Glomerular endothelial cell (primary cell): Measurements from ENCODE around the gene FAM78A. TPM values are rescaled to one million over a fixed set of nuclear protein-coding genes. Genes with fewer than 3 reads are reported as not detected.
"Not testable (repeated sequence)": the region's sequence is repeated elsewhere in the genome, so short reads cannot be mapped to it uniquely, and the experiment has no call there.

Source experiments
- DNase-seq: peaks from one replicate; pipeline ENCODE4 v3.0.0-alpha.2; 2011; ENCODE audit warnings: low read depth, low spot score; ENCODE audit errors: extremely low read depth
- total RNA-seq: library from RNA; depleted of rRNA; stranded (reverse); fragments of >200 nt; gene quantifications from 2 replicates; pipeline ENCODE4 v1.2.3, GENCODE V29; 2015

The FAM78A gene
- total RNA-seq, 1 donor from 2014 or later: 25.2 TPM

DNA sequence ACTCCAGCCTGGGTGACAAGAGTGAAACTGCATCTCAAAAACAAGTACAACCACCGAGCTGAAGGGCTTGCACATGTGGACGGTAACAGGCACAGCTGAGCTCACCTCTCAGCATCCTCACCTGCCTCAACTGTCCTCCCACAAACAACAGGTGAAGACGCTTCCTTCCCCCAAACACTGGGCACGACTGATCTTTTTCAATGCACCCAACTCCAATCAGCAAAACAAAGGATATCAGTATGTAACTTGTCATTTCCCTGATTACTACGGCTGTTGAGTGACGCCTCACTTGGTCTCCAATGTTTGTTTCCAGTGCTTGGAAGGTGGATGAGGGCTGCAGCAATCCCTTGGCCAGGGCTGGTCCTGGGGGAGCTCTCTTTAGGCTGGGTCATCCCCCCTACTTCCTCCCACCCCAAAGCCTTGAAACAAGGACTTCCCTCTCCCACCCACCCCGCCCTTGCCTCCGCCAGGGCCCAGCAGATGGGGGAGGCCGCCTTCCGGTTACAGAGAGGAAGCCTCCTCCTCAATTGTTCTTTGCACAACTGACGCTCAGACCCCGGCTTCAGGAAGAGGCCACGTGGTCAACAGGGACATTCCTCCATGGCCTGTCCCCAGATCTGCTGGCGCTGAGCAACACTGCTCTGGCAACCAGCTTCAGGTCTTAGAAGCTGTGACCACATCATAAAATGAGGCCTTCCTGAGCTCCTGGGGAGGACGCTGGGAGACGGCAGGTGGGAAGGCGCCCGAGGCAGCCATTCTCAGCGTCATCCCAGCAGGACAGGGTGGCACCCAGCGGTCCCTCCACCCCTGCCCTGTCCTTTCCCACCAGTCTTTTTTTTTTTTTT, 5.9 kb downstream of the FAM78A start:
- peak; percentile 25 for DNase-seq

DNA sequence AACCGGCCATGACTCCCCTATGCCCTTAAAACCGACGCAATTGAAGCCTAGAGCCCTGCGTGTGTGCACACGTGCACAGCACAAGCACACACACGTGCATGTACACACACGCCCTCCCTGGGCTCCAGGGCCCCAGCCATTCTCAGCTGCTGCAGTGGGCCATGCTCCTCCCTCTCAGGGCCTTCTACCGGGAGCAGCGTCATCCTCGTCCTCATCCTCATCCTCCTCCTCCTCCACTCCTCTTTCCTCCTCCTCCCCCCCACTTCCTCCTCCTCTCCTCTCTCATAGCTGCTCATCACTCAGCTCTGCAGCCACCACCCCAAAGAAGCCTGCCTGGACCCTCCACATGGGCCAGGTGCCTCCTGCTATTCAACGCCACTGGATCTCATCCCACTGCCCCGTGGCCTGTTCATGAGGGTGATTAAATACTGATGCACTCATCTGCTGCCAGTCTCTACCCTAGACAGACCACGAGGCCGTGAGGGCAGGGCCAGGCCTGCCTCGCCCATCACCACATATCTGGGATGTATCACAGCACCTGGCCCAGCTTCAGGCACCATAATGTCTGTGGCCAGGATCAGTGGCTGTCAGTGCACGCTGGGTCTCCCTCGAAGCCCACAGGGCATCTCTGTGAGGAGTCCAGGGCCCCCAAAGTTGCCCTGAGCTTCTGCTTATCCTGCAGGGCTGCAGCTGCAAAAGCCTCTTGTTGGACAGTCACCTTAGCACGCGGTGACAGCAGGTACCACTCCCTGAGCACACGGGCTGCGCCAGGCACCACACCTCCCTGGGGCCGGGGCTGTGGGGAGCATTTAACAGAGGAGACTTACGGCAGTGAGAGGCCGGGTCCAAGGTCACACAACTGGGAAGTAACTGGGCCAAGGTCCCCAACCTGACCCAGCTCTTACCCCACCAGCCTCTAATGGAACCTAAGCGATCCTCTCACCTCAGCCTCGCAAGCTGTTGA, 9.8 kb downstream of the FAM78A start:
- DNase-seq: no peak

DNA sequence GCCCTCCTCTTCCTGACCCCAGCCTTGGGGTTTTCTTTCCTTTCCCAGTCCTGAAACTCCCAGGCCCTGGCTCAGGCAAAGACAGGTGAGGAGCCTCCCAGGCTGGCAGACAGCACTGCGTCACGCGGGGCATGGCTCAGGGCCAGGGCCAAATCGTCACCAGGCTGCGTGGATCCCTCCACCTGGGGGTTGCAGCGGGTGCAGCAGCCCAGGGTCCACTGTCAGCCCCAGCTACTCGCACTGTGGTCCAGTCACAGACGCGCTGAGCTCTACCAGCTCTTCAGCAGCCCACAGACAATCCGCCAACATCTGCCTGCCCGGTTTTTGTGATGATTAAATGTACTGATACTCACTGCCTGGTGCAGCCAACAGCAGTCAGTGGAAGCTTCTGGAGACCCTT, 12.1 kb downstream of the FAM78A start:
- DNase-seq: no peak

DNA sequence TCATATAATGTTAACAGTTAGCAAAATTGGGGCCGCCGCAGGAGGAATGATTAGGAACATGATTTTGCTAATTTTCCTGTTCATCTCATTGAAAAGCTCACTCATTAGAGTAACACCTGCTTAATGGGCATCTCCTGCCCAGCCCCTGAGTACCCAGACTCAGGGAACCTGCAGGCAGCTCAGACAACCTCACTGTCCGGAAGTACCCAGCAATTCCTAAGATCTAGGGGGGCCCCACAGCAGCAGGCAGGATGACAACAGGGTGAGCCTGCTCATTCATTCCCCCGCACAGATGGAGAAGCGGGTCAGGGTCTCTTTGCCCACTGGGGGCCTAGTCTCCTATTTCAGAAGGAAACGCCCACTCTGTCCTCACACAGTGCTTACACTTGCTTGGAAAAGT, 12.6 kb downstream of the FAM78A start:
- DNase-seq: no peak

DNA sequence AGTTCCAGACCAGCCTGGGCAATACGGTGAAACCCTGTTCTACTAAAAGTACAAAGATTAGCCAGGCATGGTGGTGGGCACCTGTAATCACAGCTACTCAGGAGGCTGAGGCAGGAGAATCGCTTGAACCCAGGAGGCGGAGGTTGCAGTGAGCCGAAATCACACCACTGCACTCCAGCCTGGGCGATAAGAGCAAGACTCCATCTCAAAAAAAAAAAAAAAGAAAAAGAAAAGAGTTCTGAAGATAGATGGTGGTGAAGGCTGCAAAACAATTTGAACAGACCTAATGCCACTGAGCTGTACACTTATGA, 13.3 kb downstream of the FAM78A start:
- DNase-seq: not testable (repeated sequence)

DNA sequence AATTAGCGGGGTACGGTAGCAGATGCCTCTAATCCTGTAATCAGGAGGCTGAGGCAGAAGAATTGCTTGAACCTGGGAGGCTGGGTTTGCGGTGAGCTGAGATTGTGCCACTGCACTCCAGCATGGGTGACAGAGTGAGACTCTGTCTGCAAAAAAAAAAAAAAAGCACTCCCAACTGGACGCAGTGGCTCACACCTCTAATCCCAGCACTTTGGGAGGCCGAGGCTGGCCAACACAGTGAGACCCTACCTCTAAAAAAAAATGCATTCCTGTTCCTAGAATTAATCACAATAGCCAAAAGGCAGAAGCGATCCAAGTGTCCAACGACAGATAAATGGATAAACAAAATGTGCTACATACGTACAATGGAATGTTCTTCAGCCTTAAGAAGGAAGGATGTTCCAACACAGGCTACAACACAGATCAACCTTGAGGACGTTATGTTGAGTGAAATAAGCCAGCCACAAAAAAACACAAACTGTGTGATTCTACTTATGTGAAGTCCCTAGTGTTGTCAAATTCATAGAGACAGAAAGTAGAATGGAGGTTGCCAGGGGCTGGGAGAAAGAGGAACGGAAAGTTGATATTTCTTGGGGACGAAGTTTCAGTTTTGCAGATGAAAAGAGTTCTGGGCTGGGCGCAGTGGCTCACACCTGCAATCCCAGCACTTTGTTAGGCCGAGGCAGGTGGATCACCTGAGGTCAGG, 13.8 kb downstream of the FAM78A start:
- DNase-seq: no peak

DNA sequence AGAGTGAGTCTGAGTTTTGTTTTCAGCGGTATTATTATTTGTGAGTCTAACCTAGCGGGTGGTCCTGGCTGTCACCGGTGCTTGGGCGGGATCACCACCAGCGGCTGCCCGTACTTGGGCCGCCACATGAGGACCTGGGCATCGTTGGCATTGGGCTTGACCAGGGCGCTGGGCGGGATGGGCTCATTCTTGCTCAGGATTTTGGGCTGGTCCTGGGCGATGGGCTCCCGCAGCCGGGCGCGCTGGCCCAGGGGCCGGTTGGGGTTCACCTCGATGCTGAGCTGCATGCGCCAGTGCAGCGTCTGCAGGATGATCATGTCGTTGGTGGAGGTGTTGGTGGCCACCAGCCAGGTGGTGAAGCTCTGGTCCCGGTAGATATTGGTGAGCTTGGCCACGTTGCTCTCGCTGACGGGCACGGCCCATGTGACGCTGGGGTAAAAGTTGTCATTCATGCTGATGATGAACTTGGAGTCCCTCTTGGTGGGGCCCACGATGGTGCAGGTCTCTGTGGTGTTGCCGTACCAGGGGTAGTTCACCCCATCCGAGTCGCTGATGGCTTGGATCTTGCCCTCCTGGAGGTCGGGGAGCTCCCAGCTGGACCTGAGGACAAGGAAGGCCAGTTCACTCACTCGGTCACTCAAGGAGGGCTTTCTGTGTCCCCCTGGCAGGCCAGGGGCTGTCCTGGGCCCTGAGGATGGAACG, 15.4 kb downstream of the FAM78A start:
- DNase-seq: no peak

DNA sequence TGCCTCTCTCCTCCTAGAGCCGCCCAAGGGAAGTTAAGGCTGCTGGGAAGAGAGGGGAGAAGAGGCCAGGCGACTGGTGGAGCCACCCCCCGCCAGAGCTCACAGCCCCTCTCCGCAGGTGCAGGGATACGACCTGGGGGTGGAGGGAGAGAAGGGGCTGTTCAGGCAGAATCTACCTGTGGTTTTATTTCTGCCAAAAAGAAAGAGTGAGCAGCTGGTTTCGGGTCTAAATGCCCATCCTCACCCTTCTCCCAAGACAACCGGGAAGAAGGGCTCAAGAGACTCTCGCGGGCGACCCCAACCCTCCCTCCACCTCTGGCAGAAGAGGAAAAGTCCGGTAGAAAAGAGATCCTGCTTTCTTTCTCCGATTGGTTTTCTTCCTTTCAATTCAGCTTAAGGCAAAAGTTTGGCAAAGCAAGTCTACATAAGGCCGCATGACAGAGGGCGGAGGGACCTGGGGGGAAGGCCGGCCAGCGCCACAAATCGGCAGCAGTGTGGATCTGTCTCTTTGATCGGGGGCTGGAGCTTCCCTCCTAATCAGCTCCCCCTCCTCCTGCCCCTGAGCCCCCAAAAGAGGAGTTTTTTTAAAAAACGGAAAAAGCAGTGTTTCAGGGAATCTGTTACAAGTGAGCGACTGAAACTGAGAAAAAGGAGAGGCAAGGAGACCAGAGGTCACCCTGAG, 16.3 kb downstream of the FAM78A start:
- no peak for DNase-seq

DNA sequence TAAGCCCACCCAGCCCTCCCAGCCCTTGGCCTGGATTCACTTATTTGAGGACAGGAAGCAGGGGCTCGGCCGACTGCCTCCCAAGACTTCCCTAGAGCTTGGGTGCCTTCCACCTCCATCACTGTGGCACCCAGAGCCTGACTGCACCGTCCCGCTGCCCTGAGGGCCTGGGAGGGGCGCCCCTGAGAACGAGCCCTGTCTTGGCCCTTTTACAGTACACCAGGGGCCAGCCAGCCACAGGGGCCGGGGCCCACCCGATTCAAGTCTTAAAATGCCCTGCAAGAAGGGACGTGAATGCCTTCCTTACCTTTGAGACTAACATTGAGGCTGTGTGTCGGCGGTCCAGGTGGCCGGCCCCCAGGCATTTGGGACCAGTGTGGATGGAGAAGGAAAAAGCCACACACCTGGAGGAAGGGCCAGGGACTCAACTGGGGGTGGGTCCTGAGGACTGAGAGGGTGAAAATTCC, 16.8 kb downstream of the FAM78A start:
- no peak for DNase-seq

DNA sequence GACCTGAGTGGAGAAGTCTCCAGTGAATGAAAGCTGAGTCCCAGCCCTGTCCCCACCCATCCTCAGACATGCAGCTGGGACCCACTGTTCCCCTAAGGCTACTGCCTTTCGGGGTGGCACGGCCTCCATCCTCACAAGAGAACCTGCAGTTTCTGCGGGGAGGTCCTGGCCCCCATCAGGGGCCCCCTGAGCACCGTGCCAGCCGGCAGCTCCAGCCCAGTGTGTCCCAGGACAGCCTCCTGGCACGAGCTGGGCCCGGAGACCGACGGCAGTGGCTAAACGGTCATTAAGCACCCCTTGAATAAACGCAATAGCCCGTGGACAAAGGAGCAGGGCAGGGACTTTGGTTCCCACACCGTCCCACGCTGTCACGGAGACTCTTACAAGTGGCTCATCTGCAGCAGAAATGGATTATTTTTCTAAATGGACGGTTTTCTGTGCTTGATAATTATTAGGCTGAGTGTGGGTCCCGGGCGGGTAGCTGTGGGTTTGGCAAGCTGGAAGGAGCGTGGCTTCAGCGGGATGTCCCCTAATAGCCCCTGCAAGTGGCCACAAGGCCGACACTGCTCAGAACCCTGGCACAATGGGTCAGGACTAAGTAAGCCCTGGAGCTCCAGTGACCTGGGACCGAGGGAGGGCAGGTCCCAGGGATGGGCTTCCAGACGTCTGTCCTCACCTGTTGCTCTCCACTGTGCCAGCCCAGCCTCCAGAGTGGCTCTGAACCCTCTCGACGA, 17.4 kb downstream of the FAM78A start:
- no peak for DNase-seq

DNA sequence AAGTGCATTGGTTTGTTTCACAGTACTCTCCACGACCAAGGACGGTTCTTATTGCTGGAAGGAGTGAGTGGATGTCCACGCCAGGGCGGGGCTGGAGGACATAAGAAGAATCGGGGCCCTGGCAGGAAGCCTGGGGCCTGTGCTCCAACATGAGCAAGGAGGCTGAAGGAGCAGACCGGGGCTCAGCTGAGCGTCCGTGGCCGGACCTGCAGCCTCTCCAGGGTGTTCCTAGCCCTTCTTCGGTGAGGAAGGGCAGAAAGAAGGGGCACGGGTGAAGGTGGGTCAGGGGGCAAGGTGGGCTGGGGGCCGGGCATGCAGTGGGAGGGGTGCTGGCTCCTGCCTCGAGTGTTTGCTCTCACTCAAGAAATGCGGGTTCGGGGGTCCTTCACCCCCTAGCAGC, 18.1 kb downstream of the FAM78A start:
- DNase-seq: no peak

DNA sequence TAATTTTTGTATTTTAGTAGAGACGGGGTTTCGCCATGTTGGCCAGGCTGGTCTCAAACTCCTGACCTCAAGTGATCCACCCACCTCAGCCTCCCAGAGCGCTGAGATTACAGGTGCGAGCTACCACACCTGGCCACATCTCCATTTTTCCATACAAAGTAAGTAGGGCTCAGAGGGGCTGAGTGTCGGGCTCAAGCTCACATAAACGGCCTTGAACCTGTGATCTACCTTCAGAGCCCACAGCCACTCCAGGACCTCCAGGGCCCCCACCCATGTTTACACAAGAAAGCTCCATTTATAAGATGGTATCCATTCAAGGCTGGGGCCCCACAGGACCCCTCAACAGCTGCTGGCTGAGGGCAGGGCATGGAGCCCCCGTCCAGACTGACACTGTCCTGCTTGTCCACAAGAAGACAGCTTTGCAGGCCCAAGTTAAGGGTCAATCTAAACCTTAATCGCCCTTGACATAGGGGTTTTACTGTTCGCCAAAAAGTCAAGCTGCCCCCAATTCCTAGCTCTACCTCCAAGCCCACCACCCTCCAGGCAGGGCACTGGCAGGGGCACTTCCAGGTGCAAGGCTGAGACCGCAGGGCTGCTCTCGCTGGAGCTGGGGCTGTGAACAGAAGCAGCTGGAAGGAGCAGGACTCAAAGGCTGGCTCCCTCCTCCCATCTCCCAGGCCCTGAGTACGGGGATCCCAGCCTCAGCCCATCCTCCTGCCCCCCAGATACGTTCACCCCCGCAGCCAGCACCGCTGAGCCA, 18.9 kb downstream of the FAM78A start:
- DNase-seq: no peak

DNA sequence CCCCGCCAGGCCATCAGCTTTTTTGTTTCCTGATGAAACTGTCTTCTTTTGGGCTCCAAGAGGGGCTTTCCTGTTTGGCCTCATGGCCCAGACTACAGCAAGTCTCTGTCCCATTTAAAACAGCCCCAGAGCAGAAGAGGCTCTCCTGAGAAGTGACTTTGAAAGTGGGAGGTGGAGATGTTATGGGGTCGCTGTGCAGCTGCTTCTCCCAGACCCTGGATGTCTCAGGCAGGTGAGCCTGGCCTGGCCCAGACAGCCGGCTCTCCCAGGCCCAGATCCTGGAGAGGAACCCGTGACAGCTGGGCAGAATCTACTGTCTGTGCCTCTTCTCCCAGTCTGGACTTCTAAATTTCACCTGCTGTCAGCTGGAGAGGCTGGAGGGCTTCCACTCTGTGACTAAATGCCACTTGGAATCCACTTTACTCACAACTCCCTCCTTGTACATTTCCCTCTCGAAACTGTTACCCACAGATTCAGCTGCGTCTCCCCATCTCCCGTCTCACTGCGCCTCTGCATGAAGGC, 20.6 kb downstream of the FAM78A start:
- no peak for DNase-seq

DNA sequence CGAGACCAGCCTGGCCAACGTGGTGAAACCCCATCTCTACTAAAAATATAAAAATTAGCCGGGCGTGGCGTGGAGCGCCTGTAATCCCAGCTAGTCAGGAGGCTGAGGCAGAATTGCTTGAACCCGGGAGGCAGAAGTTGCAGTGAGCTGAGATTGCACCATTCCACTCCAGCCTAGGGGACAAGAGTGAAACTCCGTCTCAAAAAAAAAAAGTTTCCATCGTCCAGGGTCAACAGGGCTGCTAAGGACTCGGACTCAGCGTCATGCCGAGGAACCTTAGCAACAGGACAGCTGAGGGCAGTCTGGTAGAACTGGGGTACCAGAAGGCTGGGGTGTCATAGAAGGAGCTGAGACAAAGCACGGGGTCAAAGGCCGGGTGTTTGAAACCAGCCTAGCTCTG, 21.7 kb downstream of the FAM78A start:
- no peak for DNase-seq

DNA sequence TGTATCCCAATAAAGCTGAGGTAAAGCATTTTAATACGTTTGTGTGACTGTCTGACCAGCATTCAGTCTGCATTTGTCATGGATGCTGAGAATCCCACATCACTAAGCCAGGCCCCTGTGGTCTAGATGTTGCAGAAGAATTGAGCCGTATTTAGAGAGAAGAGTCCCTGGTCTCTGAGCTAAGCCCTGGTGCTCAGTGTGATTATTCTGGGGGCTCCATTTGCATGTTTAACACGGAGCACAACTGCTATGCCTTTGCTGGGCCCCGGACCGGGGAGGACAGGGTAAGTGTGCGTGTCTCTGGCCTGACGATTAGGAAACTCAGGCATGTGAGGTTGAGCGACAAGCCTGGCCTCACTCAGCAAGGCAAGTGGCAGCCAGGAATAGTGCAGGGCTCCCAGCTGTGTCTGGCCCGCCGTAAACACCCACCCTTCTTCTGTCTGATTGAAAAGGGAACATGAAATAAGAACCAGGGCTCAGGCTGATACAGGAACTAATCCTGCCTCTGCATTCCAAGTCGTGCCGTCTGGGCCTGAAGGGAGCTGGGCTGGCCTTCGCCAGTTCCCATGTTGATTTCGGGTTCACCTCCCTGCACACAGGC, 22.3 kb downstream of the FAM78A start:
- DNase-seq: no peak

DNA sequence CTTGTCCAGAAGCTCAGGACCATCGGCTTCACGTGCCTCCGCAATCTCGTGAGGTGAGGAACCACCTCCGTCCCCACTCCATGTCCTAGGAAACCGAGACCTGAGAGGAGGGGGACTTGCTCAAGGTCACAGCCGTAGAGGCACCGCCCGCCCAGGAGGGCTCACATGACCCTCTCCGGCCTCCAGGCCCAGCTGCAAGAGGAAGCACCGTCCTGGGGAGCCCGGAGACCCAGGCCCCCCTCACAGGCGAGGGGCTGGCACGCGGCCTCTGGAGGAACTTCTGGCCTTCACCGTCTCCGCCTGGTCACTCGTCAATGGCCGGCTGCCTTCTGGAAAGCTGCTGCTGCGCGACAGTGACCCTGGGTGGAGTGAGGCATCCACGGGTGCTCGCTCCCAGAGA, 24.2 kb downstream of the FAM78A start:
- DNase-seq: no peak

DNA sequence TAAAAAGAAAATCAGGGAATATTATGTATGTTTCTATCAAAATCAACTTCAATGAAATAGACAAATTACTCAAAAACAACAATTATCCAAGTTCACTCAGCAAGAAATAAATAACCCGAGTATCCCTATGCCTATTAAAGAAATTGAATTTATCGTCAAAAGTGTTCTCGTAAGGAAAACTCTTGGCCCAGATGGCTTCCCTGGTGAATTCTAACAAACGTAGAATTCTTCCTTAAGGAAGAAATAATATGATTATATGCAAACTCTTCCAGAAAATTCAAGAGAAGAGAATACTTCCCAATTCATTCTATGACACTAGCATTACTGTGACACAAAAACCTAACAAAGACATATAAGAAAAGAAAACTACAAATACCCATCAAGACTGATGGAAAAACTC, 29.7 kb downstream of the FAM78A start:
- DNase-seq: no peak

DNA sequence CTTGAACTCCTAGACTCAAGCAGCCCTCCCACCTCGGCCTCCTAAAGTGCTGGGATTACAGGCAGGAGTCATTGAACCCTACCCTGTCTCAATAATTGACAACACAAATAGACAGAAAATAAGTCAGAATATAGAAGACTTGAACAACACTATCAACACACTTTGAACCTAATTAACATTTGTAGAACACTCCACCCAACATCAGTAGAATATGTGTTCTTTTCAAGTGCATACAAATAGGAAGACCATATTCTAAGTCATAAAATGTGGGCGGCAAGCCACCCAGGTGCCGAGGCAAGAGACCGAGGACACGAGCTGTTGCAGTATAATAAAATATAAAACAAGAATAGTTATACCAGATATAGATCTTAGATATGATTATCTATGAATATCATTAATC, 32.0 kb downstream of the FAM78A start:
- not testable (repeated sequence) for DNase-seq
